ENCODE measurements around the gene ADCYAP1.

The ADCYAP1 gene

GRCh38 chr18:957829-958228 lies 53.2 kb downstream of the ADCYAP1 start:
- Histone ChIP-seq H3K4me3 (ENCODE audit: low read depth, low read length) (no peak overlapping the region), H3K9me3 (ENCODE audit: control insufficient read depth, insufficient read depth, low read depth, low read length) (no peaks in the 10 kb centered on the region), H3K4me1 (ENCODE audit: control insufficient read depth, insufficient read depth, low read length) (no peaks in the 10 kb centered on the region), H3K36me3 (ENCODE audit: control insufficient read depth in 2 of 2, insufficient read depth in 1 of 2, low read length in 2 of 2) (no peaks in the 10 kb centered on the region), H3K27ac (ENCODE audit: extremely low read depth, low read depth, low read length) (no peak overlapping the region)
- CTCF ChIA-PET: interaction anchor here (0.7 kb wide), 1 partner anchor 587 kb away, joined by 3 read pairs; no protein-coding TSS in a partner anchor
- POLR2A ChIA-PET: no interaction called here
- TF ChIP-seq ZNF549 (tag by site-specific recombination; IDR thresholded peaks at IDR 0.05) (no peak), ZNF132 (tag by site-specific recombination; IDR thresholded peaks at IDR 0.05; ENCODE audit: borderline replicate concordance) (no peak), BCL11A (tag by site-specific recombination; IDR thresholded peaks at IDR 0.05; ENCODE audit: low read depth) (no peak), YY1 (tag by site-specific recombination; IDR thresholded peaks at IDR 0.05) (no peak), PRDM6 (tag by site-specific recombination; IDR thresholded peaks at IDR 0.05) (no peak), PRDM10 (tag by site-specific recombination; IDR thresholded peaks at IDR 0.05) (no peak), ZNF830 (tag by site-specific recombination; IDR thresholded peaks at IDR 0.05; ENCODE audit: low read depth) (no peak), ZNF596 (tag by site-specific recombination; IDR thresholded peaks at IDR 0.05) (no peak), ZNF155 (tag by site-specific recombination; IDR thresholded peaks at IDR 0.05) (no peak), ZBTB48 (tag by site-specific recombination; IDR thresholded peaks at IDR 0.05) (no peak), WT1 (tag by site-specific recombination; IDR thresholded peaks at IDR 0.05) (no peak), ZNF324 (tag by site-specific recombination; IDR thresholded peaks at IDR 0.05) (no peak), GLI2 (tag by site-specific recombination; IDR thresholded peaks at IDR 0.05; ENCODE audit: borderline replicate concordance, low read depth) (no peak), ZNF280D (tag by site-specific recombination; IDR thresholded peaks at IDR 0.05) (no peak), ZBTB1 (tag by site-specific recombination; IDR thresholded peaks at IDR 0.05) (no peak), SP3 (tag by site-specific recombination; IDR thresholded peaks at IDR 0.05) (no peak), GLIS2 (tag by site-specific recombination; IDR thresholded peaks at IDR 0.05) (no peak), ZFP41 (tag by site-specific recombination; IDR thresholded peaks at IDR 0.05; ENCODE audit: borderline replicate concordance) (no peak)

- no peak overlapping the region for H3K4me3 ChIP-seq (ENCODE audit: low read depth, low read length)
- no peaks in the 10 kb centered on the region for H3K9me3 ChIP-seq (ENCODE audit: control insufficient read depth, insufficient read depth, low read depth, low read length)
- no peaks in the 10 kb centered on the region for H3K4me1 ChIP-seq (ENCODE audit: control insufficient read depth, insufficient read depth, low read length)
- no peaks in the 10 kb centered on the region for H3K36me3 ChIP-seq (ENCODE audit: control insufficient read depth in 2 of 2, insufficient read depth in 1 of 2, low read length in 2 of 2)
- no peak overlapping the region for H3K27ac ChIP-seq (ENCODE audit: extremely low read depth, low read depth, low read length)
- POLR2A ChIA-PET: no interaction called here
- CTCF ChIA-PET: interaction anchor here (0.5 to 1.4 kb wide), 5 partner anchors 10 to 1685 kb away, joined by 3 to 4 read pairs (median 3); no protein-coding TSS in a partner anchor
- TF ChIP-seq PATZ1 (tag by site-specific recombination; IDR thresholded peaks at IDR 0.05): no peak
- no peak for TF ChIP-seq ZSCAN5A (tag by site-specific recombination; IDR thresholded peaks at IDR 0.05)
- no peak for TF ChIP-seq ZNF221 (tag by site-specific recombination; IDR thresholded peaks at IDR 0.05; ENCODE audit: borderline replicate concordance)
- no peak for TF ChIP-seq ATF2 (tag by site-specific recombination; IDR thresholded peaks at IDR 0.05; ENCODE audit: low read depth)
These were observed 55.2 kb downstream of the ADCYAP1 start for GRCh38 chr18:959854-960253.
